NCI-H1417 treated with DMSO at 0.1 percent for 48 hours (cell line): ENCODE results near the gene ZNF276.
"Not testable (repeated sequence)": the region's sequence is repeated elsewhere in the genome, so short reads cannot be mapped to it uniquely, and the experiment has no call there.

ENCODE experiments used
- DNase-seq: peaks from one replicate; lab custom pipeline; 2025; lab: John Stamatoyannopoulos, UW

Gene ZNF276

GRCh38 chr16:89737341-89738071 is 16.2 kb downstream of the ZNF276 start:
- no peak for DNase-seq

GRCh38 chr16:89738072-89738377 is 16.7 kb downstream of the ZNF276 start:
- no peak for DNase-seq

GRCh38 chr16:89738538-89739317 is 17.4 kb downstream of the ZNF276 start:
- no peak for DNase-seq

GRCh38 chr16:89739383-89739782 is 18.0 kb downstream of the ZNF276 start:
- no peak for DNase-seq

GRCh38 chr16:89741342-89742014 is 20.1 kb downstream of the ZNF276 start:
- DNase-seq: no peak

GRCh38 chr16:89742948-89743347 is 21.6 kb downstream of the ZNF276 start:
- DNase-seq: no peak

- DNase-seq: no peak
Observed at GRCh38 chr16:89744813-89745212, 23.5 kb downstream of the ZNF276 start.

GRCh38 chr16:89746043-89746442 is 24.7 kb downstream of the ZNF276 start:
- no peak for DNase-seq

- no peak for DNase-seq
Observed at GRCh38 chr16:89748076-89748475, 26.7 kb downstream of the ZNF276 start.

- DNase-seq: no peak
Observed at GRCh38 chr16:89748921-89749320, 27.6 kb downstream of the ZNF276 start.

- no peak for DNase-seq
Observed at GRCh38 chr16:89749637-89750036, 28.3 kb downstream of the ZNF276 start.

- no peak for DNase-seq
Observed at GRCh38 chr16:89759746-89760340, 38.5 kb downstream of the ZNF276 start.

- DNase-seq: no peak
Observed at GRCh38 chr16:89761304-89761922, 40.1 kb downstream of the ZNF276 start.

GRCh38 chr16:89764711-89765201 is 43.4 kb downstream of the ZNF276 start:
- no peak for DNase-seq

- DNase-seq: no peak
Observed at GRCh38 chr16:89765292-89765830, 44.0 kb downstream of the ZNF276 start.

GRCh38 chr16:89770367-89770766 is 49.0 kb downstream of the ZNF276 start:
- DNase-seq: no peak

- DNase-seq: no peak
Observed at GRCh38 chr16:89775223-89775622, 53.9 kb downstream of the ZNF276 start.

- DNase-seq: not testable (repeated sequence)
Observed at GRCh38 chr16:89778211-89778610, 56.9 kb downstream of the ZNF276 start.

GRCh38 chr16:89779231-89779908 is 58.0 kb downstream of the ZNF276 start:
- no peak for DNase-seq

GRCh38 chr16:89779909-89780305 is 58.6 kb downstream of the ZNF276 start:
- no peak for DNase-seq

- no peak for DNase-seq
Observed at GRCh38 chr16:89782489-89782888, 61.2 kb downstream of the ZNF276 start.
